Measurements from ENCODE around the gene TTC9.

TTC9 gene

GRCh38 chr14:70641548-70642302 lies at the start of gene TTC9:
TSS of gene TTC9 (plus strand) at chr14:70641916. CDS start at chr14:70642130, 214 bp downstream.
- no peak for DNase-seq

DNA sequence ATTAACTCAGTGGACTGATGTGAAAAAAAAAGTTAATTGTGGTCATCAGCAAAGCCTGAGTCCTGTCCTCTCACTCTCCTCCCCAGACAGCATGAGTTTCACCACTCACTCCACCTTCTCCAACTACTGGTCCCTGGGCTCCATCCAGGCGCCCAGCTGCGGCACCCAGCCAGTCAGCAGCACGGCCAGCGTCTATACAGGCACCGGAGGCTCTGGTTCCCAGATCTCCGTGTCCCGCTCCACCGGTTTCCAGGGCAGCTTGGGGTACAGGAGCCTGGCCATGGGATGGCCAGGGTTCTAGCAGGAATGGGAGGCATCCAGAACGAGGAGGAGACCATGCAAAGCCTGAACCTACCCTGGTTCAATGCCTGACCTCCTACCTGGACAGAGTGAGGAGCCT lies 47.3 kb upstream of the TTC9 start:
- DNase-seq: no peak

DNA sequence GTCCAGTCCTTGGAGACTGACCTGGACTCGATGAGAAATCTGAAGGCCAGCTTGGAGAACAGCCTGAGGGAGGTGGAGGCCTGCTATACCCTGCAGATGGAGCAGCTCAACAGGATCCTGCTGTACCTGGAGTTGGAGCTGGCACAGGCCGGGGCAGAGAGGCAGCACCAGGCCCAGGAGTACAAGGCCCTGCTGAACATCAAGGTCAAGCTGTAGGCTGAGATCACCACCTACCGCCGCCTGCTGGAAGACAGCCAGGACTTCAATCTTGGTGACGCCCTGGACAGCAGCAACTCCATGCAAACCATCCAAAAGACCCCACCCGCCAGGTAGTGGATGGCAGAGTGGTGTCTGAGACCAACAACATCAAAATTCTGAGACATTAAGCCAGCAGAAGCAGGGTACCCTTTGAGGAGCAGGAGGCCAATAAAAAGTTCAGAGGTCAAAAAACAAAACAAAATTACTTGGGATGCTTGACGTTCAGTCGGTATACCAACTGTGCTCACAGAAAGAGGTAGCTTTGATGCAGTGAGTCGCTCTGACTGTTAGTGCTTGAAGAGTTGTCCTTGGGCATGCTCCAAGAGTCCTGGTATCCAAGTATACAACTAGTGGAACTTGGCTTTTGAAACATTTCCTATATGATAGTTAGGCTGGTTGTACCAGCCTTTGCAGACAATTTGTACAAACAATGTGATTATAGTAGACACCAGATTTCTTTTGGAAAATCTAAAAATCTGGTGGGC lies 46.1 kb upstream of the TTC9 start:
- DNase-seq: no peak

GRCh38 chr14:70597731-70598130 lies 44.0 kb upstream of the TTC9 start:
- no peak for DNase-seq

DNA sequence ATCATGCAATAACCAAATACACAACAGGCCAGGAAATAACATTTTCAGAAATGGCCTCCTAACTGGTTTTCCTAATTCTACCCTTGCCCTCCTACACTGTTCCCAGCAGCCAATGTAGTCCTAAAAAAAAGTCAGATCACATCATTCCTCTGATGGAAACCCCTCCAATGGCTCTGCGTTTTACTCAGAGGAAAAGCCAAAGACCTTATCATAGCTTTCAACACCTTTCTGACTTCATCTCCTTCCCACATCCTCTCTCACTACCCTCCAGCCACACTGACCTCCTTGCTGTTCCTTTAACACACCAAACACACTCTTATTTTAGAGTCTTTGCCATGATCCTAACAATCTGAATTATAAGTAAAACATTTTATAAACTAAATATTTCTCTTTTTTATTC lies 42.4 kb upstream of the TTC9 start:
- no peak for DNase-seq

- DNase-seq: peak; percentile 89 to 94
These were observed 41.1 kb upstream of the TTC9 start, which contains the start of gene MED6 for GRCh38 chr14:70600382-70601157. TSS of gene MED6 (minus strand) at chr14:70600655. CDS start at chr14:70600637, 18 bp downstream.

- no peak for DNase-seq
These were observed 40.6 kb upstream of the TTC9 start for GRCh38 chr14:70601162-70601561.

DNA sequence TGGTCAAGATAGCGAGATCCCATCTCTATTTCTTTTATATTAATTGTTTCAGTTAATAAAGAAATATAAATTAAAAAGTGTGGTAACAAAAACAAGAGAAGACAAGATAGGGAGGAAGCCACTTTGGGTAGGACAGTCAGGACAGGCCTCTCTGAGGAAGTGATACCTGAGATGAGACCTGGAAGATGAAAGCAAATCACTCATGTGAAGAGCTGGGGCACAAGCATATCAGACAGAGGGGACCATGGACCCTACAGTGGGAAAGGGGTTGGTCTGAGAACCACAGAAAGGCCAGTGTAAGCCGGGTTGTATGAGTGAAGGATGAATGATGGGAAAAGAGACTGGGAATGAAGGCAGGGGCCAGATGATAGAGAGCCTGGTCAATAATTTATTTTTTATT lies 39.5 kb upstream of the TTC9 start:
- DNase-seq: no peak

DNA sequence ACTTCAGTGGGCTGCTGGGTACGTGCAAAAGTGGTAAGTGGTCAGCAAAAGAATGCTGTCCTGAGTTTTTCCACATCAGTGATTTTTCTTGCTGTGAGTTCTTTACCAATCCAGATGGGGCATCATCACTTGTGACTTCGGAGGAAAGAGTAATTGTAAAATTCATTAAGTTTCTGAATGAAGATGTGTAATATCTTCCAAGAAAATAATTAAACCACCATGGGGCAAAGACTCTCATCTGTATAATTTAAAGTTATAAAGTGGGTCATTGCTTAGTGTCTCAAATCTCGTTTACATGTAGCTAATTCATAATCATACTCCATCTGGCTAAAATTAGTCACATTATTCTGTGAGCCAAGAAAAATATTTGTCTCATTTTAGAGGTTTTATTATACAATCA lies 30.5 kb upstream of the TTC9 start:
- no peak for DNase-seq

- no peak for DNase-seq
These were observed 25.1 kb upstream of the TTC9 start for GRCh38 chr14:70616646-70617045.

- no peak for DNase-seq
These were observed 23.4 kb upstream of the TTC9 start for GRCh38 chr14:70618314-70618713.

- no peak for DNase-seq
These were observed 22.0 kb upstream of the TTC9 start for GRCh38 chr14:70619708-70620107.

GRCh38 chr14:70622111-70622712 lies 19.5 kb upstream of the TTC9 start:
- peak; percentile 26 to 64 for DNase-seq

GRCh38 chr14:70624972-70625371 lies 16.7 kb upstream of the TTC9 start:
- DNase-seq: no peak

- DNase-seq: no peak
These were observed 9.8 kb upstream of the TTC9 start for GRCh38 chr14:70631948-70632347.

GRCh38 chr14:70635971-70636595 lies 5.6 kb upstream of the TTC9 start:
- no peak for DNase-seq

GRCh38 chr14:70638416-70638815 lies 3.3 kb upstream of the TTC9 start:
- no peak for DNase-seq

- peak; percentile 38 to 44 for DNase-seq
These were observed 673 bp upstream of the TTC9 start for GRCh38 chr14:70640938-70641547.

DNA sequence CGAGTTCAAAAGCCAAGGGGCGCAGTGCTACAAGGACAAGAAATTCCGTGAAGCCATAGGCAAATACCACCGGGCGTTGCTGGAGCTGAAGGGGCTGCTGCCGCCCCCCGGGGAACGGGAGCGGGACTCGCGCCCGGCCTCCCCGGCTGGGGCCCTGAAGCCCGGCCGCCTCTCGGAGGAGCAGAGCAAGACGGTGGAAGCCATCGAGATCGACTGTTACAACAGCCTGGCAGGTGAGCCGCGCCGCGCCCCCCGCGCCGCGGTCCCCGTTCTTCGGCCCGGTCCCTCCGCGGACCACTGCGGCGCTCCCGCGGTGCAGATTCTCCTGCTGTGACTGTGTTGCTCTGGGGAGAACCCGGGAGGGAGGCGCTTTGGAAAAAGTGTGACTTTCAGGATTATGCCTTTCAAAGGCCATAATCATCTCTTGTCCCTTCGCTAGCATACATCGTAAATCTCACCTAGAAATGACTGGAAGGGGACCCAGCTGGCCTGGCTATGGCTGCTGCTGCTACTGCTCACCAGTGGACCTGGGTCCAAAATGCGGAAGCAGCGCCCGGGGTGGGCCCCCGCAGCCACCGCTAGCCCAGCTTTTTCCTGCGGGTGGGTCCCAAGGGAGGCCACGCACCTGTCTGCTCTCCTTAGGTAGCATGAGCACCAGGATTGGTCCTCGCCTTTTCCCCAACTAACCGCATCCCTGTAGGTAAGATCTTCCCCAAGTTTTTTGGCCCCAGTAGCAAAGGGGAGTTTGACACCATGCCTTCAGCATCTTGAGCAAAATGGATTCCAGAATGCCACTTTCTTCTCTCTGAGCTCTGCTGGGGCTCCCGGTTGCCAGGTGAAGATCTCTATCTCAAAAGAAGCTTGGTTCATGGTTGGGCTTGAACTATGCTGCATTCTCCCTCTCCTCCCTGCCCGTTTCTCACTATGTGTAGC lies 853 bp downstream of the TTC9 start:
- DNase-seq: no peak

DNA sequence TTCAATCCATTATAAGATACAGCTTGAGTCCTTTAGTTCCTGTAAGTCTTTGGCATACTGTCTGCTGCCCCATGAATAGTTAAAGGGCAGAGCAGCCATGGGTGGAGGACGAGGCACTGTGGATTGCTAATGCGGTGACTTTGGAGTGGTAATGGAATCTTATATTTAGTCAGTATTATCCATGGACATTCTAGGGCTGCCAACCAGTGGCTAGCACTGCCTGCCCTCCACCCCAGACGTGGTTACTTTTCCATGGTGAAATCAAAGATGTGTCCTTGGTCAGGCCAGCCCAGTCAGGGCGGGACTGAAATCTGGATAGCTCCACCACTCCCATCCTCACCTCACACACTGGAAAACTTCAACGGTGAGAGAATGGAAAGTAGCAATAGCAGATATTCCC lies 2.3 kb downstream of the TTC9 start:
- no peak for DNase-seq

DNA sequence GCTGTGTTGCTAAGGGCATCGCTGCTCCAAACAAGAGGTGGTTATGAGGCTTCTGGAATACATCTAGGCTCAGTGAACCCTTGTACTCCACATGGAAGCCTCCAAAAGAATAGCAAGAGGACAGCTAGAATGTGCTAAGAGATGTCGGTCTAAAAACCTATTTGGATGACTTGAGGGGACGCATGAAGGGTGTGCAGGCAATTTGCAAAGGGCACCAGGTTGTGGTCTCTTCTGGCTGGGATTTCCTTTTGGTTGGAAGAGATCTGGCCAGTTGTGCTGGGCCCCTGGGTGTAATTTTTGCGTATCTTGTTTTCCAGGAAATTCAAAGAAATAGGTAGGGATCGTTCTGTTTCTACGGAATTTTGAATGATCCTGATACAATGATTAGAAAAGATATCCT lies 4.2 kb downstream of the TTC9 start:
- DNase-seq: no peak
